ENCODE measurements around the gene MALAT1. TPM values are rescaled to one million over a fixed set of nuclear protein-coding genes. Genes with fewer than 3 reads are reported as not detected.
"Not testable (repeated sequence)": the region's sequence is repeated elsewhere in the genome, so short reads cannot be mapped to it uniquely, and the experiment has no call there.

The MALAT1 gene
- total and polyA plus RNA-seq, 2 experiments from 2014 or later: 7,439 to 16,838 TPM

GRCh38 chr11:65522718-65523630 is 24.1 kb downstream of the MALAT1 start:
- not testable (repeated sequence) for H3K27me3 ChIP-seq; H3K4me3 ChIP-seq; H3K9me3 ChIP-seq (ENCODE audit: low read depth); H3K36me3 ChIP-seq
- DNase-seq (ENCODE audit: low read depth in 1 of 2, low spot score in 1 of 2): peak in 1 of 2 donors; percentile 58
- Histone ChIP-seq H3K4me1 (ENCODE audit: low read depth) (peaks cover 31% of the 10 kb centered on the region), H3K27ac (peak overlapping the region; percentile 85)

DNA sequence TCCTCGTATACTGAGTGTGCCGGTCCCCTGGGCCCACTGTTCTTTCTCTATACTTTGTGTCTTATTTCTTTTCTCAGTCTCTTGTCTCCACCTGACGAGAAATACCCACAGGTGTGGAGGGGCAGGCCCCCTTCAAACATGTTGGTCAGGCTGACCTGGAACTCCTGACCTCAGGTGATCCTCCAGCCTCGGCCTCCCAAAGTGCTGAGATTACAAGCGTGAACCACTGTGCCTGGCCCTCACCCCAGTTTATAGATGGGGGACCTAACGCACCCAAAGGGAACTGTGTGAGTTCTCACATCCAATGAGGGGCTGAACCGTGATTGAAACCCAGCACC is 24.8 kb downstream of the MALAT1 start:
- H3K4me3 ChIP-seq; H3K9me3 ChIP-seq (ENCODE audit: low read depth); H3K36me3 ChIP-seq; DNase-seq (ENCODE audit: low read depth in 1 of 2, low spot score in 1 of 2); H3K27me3 ChIP-seq: not testable (repeated sequence)
- Histone ChIP-seq H3K27ac (peak overlapping the region; percentile 85), H3K4me1 (ENCODE audit: low read depth) (peaks cover 31% of the 10 kb centered on the region)

GRCh38 chr11:65524014-65524740 is 25.3 kb downstream of the MALAT1 start:
- Histone ChIP-seq H3K36me3 (peaks cover 8% of the 10 kb centered on the region), H3K4me3 (peak overlapping the region; percentile 16), H3K9me3 (ENCODE audit: low read depth) (no peaks in the 10 kb centered on the region), H3K27me3 (no peaks in the 10 kb centered on the region), H3K27ac (peak overlapping the region; percentile 85), H3K4me1 (ENCODE audit: low read depth) (peaks cover 31% of the 10 kb centered on the region)
- no peak for DNase-seq (ENCODE audit: low read depth in 1 of 2, low spot score in 1 of 2)
- TF ChIP-seq CTCF (IDR thresholded peaks at IDR 0.05; ENCODE audit: low read depth, low read length): no peak

DNA sequence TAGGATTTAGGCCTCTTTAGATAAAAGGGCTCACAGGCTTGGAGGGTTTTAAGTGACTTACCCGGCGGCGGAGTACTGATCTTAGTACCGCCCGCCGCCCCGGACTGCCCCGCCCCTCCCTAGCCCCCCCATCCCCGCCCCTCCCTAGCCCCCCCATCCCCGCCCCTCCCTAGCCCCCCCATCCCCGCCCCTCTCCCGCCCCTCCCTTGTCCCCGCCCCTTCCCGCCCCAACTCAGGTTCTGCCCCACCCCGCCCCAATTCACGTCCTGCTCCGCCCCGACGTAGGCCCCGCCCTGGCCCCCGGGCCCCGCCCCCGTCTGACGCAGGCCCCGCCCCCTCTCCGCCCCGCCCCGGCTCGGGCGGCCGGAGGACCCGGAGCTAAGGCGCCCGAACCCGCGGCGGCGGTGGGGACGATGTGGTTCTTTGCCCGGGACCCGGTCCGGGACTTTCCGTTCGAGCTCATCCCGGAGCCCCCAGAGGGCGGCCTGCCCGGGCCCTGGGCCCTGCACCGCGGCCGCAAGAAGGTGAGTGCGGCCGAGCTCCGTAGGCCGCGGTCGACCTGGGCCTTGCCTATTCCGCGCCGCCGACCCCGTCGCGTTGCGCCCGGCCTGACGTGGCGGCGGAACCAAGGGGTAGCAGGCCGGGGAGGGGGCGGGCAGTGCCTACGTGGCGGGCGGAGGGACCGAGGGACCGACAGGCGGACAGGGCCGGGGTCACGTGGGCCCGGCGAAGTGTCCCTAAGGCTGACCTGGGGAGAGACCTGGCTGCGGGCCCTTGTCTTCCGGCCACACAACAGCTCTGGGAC is 26.1 kb downstream of the MALAT1 start, which contains the start of gene SCYL1:
SCYL1 (plus strand) TSS at position 343 of the 805 bp plus-strand sequence; CDS start at position 414, 71 bp downstream.
- Histone ChIP-seq H3K4me3 (peak within 1 kb of the TSS; percentile 99), H3K36me3 (peaks cover 8% of the 10 kb centered on the region), H3K27me3 (no peaks in the 10 kb centered on the region), H3K9me3 (ENCODE audit: low read depth) (no peaks in the 10 kb centered on the region), H3K27ac (peak within 1 kb of the TSS; percentile 98), H3K4me1 (ENCODE audit: low read depth) (peaks cover 31% of the 10 kb centered on the region)
- TF ChIP-seq CTCF (IDR thresholded peaks at IDR 0.05; ENCODE audit: low read depth, low read length): no peak
- DNase-seq (ENCODE audit: low read depth in 1 of 2, low spot score in 1 of 2): peak; percentile 88 to 90

DNA sequence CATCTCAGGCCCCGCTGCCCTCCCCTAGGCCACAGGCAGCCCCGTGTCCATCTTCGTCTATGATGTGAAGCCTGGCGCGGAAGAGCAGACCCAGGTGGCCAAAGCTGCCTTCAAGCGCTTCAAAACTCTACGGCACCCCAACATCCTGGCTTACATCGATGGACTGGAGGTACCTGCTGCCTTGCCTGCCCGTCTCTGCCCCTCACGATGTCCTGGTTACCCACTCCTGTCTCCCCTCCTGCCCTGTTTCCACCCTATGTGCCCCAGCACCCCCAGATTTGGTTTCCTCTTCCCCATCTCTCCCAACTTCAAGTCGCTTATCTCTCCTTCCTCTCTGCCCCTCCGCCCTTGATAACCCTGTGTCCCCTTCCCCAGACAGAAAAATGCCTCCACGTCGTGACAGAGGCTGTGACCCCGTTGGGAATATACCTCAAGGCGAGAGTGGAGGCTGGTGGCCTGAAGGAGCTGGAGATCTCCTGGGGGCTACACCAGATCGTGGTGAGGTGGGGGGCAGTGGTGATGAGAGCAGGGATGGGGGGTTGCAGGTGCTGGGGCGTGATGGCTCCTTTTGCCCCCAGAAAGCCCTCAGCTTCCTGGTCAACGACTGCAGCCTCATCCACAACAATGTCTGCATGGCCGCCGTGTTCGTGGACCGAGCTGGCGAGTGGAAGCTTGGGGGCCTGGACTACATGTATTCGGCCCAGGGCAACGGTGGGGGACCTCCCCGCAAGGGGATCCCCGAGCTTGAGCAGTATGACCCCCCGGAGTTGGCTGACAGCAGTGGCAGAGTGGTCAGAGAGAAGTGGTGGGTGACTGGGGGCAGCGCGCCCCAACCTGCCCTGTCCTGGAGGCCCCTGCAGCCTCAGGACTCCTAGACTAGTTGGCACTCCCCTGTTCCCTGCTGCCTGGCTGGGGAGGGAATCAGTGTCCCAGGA is 27.0 kb downstream of the MALAT1 start:
- Histone ChIP-seq H3K9me3 (ENCODE audit: low read depth) (no peaks in the 10 kb centered on the region), H3K27ac (peak overlapping the region; percentile 98), H3K27me3 (no peaks in the 10 kb centered on the region), H3K4me1 (ENCODE audit: low read depth) (peaks cover 31% of the 10 kb centered on the region), H3K4me3 (peak overlapping the region; percentile 99), H3K36me3 (peaks cover 16% of the 10 kb centered on the region)
- TF ChIP-seq CTCF (IDR thresholded peaks at IDR 0.05; ENCODE audit: low read depth, low read length): no peak
- no peak for DNase-seq (ENCODE audit: low read depth in 1 of 2, low spot score in 1 of 2)

All from cardiac muscle cell (in vitro differentiated cells and primary cell).